Transverse colon (tissue), 4 donors: ENCODE measurements around the gene FIBCD1. TPM values are rescaled to one million over a fixed set of nuclear protein-coding genes. Genes with fewer than 3 reads are reported as not detected.

Experiments
- DNase-seq: peaks from one replicate; pipeline ENCODE4 v3.0.0-alpha.2; 2019
- H3K27ac ChIP-seq, 4 donors: fragments of 200-600 bp; sonication (generic); 2 replicates each; pipeline ENCODE4 v1.5.1; 2016 to 2018; ENCODE audit warnings: inconsistent platforms in 4 of 4
- H3K27me3 ChIP-seq: fragments of 200-600 bp; sonication (generic); 2 replicates; pipeline ENCODE4 v1.5.1; 2017; ENCODE audit warnings: inconsistent platforms
- H3K36me3 ChIP-seq, 4 donors: fragments of 200-600 bp; sonication (generic); 2 replicates each; pipeline ENCODE4 v1.5.1; 2017 to 2019; ENCODE audit warnings: inconsistent platforms in 4 of 4
- H3K4me1 ChIP-seq, 4 donors: fragments of 200-600 bp; sonication (generic); 2 replicates each; pipeline ENCODE4 v1.5.1; 2017 to 2020; ENCODE audit warnings: inconsistent platforms in 4 of 4
- H3K4me3 ChIP-seq, 4 donors: fragments of 200-600 bp; sonication (generic); 1 replicate in 1 of 4; 2 replicates in 3 of 4; pipeline versions ENCODE4 v1.5.1 to v1.6.1; 2017 to 2019; ENCODE audit warnings: inconsistent platforms in 4 of 4
- H3K9me3 ChIP-seq, 2 donors: fragments of 200-600 bp; sonication (generic); 2 replicates each; pipeline ENCODE4 v1.5.1; 2017 to 2019; ENCODE audit warnings: inconsistent platforms in 2 of 2
- EP300 ChIP-seq: sonication (generic); formaldehyde crosslinking; IDR thresholded peaks from one replicate; pipeline ENCODE4 v1.6.1; 2017; ENCODE audit warnings: antibody characterized with exemption, low read depth
- POLR2A ChIP-seq: fragments of 450-650 bp; IDR thresholded peaks from one replicate; pipeline ENCODE4 v1.6.1; 2016; ENCODE audit warnings: antibody characterized with exemption, mild to moderate bottlenecking, moderate library complexity
- POLR2AphosphoS5 ChIP-seq, 3 donors: sonication (generic); formaldehyde crosslinking; IDR thresholded peaks; one replicate each; pipeline ENCODE4 v1.6.1; 2016; ENCODE audit warnings: antibody characterized with exemption in 3 of 3
- WGBS, 2 donors: methylation state at CpG; one replicate each; pipeline ENCODE4 v1.1.5; 2018; ENCODE audit warnings: low coverage in 1 of 2; 5-methylcytosine and 5-hydroxymethylcytosine counted together
- in situ Hi-C, 4 donors: fragments of 200-750 bp; cut with MboI; loops; one replicate each; pipeline versions ENCODE4 v1.15.0 to v1.15.1; 2017; ENCODE audit warnings: low sequenced_read_pairs in 3 of 4, low pct_ligation_motif_present in 1 of 4, low pct_unique_long_range_greater_than_20kb in 1 of 4
- intact Hi-C: fragments of 100-400 bp; cut with DNase I; formaldehyde crosslinking; loops from one replicate; pipeline ENCODE4 v1.15.1; 2023; ENCODE audit warnings: low total_unique reads
- total RNA-seq, 4 donors: library from RNA; depleted of rRNA; stranded (reverse); fragments of >200 nt; gene quantifications; one replicate each; pipeline ENCODE4 v1.1.0, GENCODE V29; 2016
- TF ChIP-seq, protein P1 (sequence below), 5 experiments: fragments of 200-600 bp in 3 of 5; fragments of 450-650 bp in 2 of 5; sonication (generic) in 3 of 5; IDR thresholded peaks; 1 replicate in 2 of 5; 2 replicates in 3 of 5; pipeline ENCODE4 v1.5.1; 2016 to 2017; ENCODE audit warnings: antibody characterized with exemption in 5 of 5, inconsistent platforms in 3 of 5, mild to moderate bottlenecking in 2 of 5, moderate library complexity in 1 of 5

FIBCD1 gene
- total RNA-seq, 4 donors from 2014 or later = 1.6 to 54.7 (median 3.3) TPM; not detected in 1

- DNase-seq = no peak
- TF ChIP-seq, protein P1, sequence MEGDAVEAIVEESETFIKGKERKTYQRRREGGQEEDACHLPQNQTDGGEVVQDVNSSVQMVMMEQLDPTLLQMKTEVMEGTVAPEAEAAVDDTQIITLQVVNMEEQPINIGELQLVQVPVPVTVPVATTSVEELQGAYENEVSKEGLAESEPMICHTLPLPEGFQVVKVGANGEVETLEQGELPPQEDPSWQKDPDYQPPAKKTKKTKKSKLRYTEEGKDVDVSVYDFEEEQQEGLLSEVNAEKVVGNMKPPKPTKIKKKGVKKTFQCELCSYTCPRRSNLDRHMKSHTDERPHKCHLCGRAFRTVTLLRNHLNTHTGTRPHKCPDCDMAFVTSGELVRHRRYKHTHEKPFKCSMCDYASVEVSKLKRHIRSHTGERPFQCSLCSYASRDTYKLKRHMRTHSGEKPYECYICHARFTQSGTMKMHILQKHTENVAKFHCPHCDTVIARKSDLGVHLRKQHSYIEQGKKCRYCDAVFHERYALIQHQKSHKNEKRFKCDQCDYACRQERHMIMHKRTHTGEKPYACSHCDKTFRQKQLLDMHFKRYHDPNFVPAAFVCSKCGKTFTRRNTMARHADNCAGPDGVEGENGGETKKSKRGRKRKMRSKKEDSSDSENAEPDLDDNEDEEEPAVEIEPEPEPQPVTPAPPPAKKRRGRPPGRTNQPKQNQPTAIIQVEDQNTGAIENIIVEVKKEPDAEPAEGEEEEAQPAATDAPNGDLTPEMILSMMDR (IDR thresholded peaks at IDR 0.05) = no peak
- TF ChIP-seq POLR2AphosphoS5 (IDR thresholded peaks at IDR 0.05) (no peak), POLR2A (no peak), EP300 (no peak)
- Histone ChIP-seq H3K27me3 (peaks cover 9% of the 10 kb centered on the region), H3K4me3 (no peak overlapping the region), H3K36me3 (no peaks in the 10 kb centered on the region), H3K27ac (no peak overlapping the region), H3K9me3 (no peaks in the 10 kb centered on the region), H3K4me1 (no peaks in the 10 kb centered on the region)
- WGBS, 2 donors = 85% methylated on average over 6 of the region's 6 CpGs; no CpG with 5 or more reads in 1 of the 2 donors
- intact Hi-C loops = loop anchor here (5.0 kb wide), 1 partner anchor 1984 kb away; no protein-coding TSS in a partner anchor
- in situ Hi-C loops = no loop called here
Measured at GRCh38 chr9:130983359-130983670, 44.3 kb upstream of the FIBCD1 start.

- H3K36me3 ChIP-seq = no peaks in the 10 kb centered on the region
- H3K4me1 ChIP-seq = no peaks in the 10 kb centered on the region
- WGBS, 2 donors = 80% methylated on average over 25 of the region's 25 CpGs; no CpG with 5 or more reads in 1 of the 2 donors
- intact Hi-C loops = loop anchor here (5.0 kb wide), 1 partner anchor 1985 kb away; no protein-coding TSS in a partner anchor
- H3K4me3 ChIP-seq = no peak overlapping the region
- H3K9me3 ChIP-seq = no peaks in the 10 kb centered on the region
- no peak for DNase-seq
- H3K27me3 ChIP-seq = peaks cover 9% of the 10 kb centered on the region
- no peak for TF ChIP-seq POLR2A
- TF ChIP-seq, protein P1 (IDR thresholded peaks at IDR 0.05) = no peak
- no peak for TF ChIP-seq EP300
- no peak for TF ChIP-seq POLR2AphosphoS5 (IDR thresholded peaks at IDR 0.05)
- in situ Hi-C loops = no loop called here
- no peak overlapping the region for H3K27ac ChIP-seq
Measured at GRCh38 chr9:130982636-130983358, 43.8 kb upstream of the FIBCD1 start.

GRCh38 chr9:130981756-130982137 lies 42.7 kb upstream of the FIBCD1 start:
- no peaks in the 10 kb centered on the region for H3K9me3 ChIP-seq
- WGBS, 2 donors = 53 to 59% methylated on average over 3 to 14 of the region's 14 CpGs
- no peak for DNase-seq

DNA sequence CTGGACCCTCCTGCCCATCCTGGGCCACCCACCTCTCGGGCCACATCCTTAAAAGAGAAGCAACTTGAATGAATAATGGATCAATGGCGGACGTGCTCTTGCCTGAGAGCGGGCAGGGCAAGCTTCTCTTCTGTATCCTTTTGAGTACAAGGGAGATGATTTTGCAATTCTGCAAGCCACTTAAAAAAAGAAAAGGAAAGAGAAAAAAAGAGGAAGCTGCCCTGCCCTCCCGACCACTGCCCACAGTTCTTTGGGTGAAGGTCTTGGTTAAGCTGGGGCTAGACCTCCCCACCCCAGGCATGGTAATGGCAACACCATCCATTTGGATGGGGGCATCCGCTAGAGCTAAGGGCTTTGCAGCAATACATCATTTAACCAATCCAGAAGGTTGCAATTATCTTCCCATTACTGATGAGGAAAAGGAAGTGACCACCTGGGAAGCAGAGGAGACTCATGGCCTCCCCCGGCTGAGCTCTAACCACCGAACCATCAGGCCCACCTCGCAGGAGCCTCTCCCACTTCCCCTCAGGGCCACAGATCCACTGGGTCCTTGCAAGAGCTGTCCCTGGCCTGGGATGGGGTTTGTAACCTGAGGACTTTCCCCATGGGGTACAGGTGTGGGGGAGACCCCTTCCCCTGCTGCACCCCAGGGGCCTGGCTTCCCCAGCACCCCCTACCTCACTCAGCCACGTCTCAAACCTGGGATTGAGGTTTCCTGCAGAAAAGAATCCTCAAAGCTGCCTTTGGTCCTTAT lies 42.1 kb upstream of the FIBCD1 start:
- no peak for DNase-seq
- in situ Hi-C loops (no loop called here), intact Hi-C loops (loop anchor here (5.0 kb wide), 1 partner anchor 1986 kb away; no protein-coding TSS in a partner anchor)
- TF ChIP-seq EP300 (no peak), POLR2AphosphoS5 (IDR thresholded peaks at IDR 0.05) (no peak), POLR2A (no peak)
- TF ChIP-seq, protein P1 (IDR thresholded peaks at IDR 0.05) = no peak
- no peaks in the 10 kb centered on the region for H3K4me1 ChIP-seq
- WGBS, 2 donors = 69 to 73% methylated on average over 4 to 10 of the region's 10 CpGs
- H3K27me3 ChIP-seq = peaks cover 2% of the 10 kb centered on the region
- H3K9me3 ChIP-seq = no peaks in the 10 kb centered on the region
- no peak overlapping the region for H3K4me3 ChIP-seq
- no peaks in the 10 kb centered on the region for H3K36me3 ChIP-seq
- H3K27ac ChIP-seq = no peak overlapping the region

More at GRCh38 chr9:130981756-130982137, 42.7 kb upstream of the FIBCD1 start:
- Histone ChIP-seq H3K27me3 (peaks cover 6% of the 10 kb centered on the region), H3K36me3 (no peaks in the 10 kb centered on the region), H3K4me1 (no peaks in the 10 kb centered on the region), H3K27ac (no peak overlapping the region), H3K4me3 (no peak overlapping the region)
- intact Hi-C loops (loop anchor here (5.0 kb wide), 1 partner anchor 1986 kb away; no protein-coding TSS in a partner anchor), in situ Hi-C loops (no loop called here)
- TF ChIP-seq, protein P1 (IDR thresholded peaks at IDR 0.05) = no peak
- TF ChIP-seq POLR2AphosphoS5 (IDR thresholded peaks at IDR 0.05) (no peak), POLR2A (no peak), EP300 (no peak)
